GM12878 (cell line): ENCODE data around the gene DENND1B.

Experiments
- BACH1 ChIP-seq: fragments of 450-650 bp; IDR thresholded peaks from 2 replicates; pipeline ENCODE4 v1.6.1; 2017; ENCODE audit warnings: mild to moderate bottlenecking, borderline replicate concordance
- BHLHE40 ChIP-seq, 2 experiments: fragments of 450-650 bp in 1 of 2; IDR thresholded peaks; 2 replicates each; pipeline ENCODE4 v1.6.1; 2011 to 2017; ENCODE audit warnings: low read depth in 2 of 2, borderline replicate concordance in 1 of 2, improper control_type of control experiment in 1 of 2, low read length in 1 of 2, mild to moderate bottlenecking in 1 of 2
- CTCF ChIP-seq, 3 experiments: IDR thresholded peaks in 2 of 3; conservative IDR thresholded peaks in 1 of 3; 2 replicates each; pipeline ENCODE4 v1.5.1; 2011; ENCODE audit warnings: low read depth in 3 of 3, low read length in 3 of 3, mild to moderate bottlenecking in 3 of 3, control low read depth in 2 of 3, moderate library complexity in 2 of 3, inconsistent platforms in 1 of 3, mixed read lengths in 1 of 3; ENCODE audit not compliant: control insufficient read depth in 2 of 3, insufficient read depth in 1 of 3; ENCODE audit errors: extremely low read depth in 1 of 3
- EP300 ChIP-seq, 2 experiments: fragments of 150-350 bp in 1 of 2; IDR thresholded peaks; 2 replicates each; pipeline ENCODE4 v1.6.1; 2011 to 2012; ENCODE audit warnings: low read depth in 2 of 2, low read length in 2 of 2, borderline replicate concordance in 1 of 2, improper control_type of control experiment in 1 of 2, inconsistent platforms in 1 of 2; ENCODE audit not compliant: control insufficient read depth in 1 of 2
- JUND ChIP-seq: IDR thresholded peaks from 2 replicates; pipeline ENCODE4 v1.6.1; 2012; ENCODE audit warnings: low read depth, mild to moderate bottlenecking, low read length, improper control_type of control experiment, moderate library complexity
- POLR2AphosphoS5 ChIP-seq: IDR thresholded peaks from 2 replicates; pipeline ENCODE4 v1.6.1; 2011; ENCODE audit warnings: mild to moderate bottlenecking, low read length, inconsistent platforms
- RAD21 ChIP-seq: IDR thresholded peaks from 2 replicates; pipeline ENCODE4 v1.6.1; 2011; ENCODE audit warnings: mild to moderate bottlenecking, low read depth, low read length, moderate library complexity; ENCODE audit not compliant: insufficient read depth
- SMAD1 ChIP-seq: fragments of 450-650 bp; IDR thresholded peaks from 2 replicates; pipeline ENCODE4 v1.6.1; 2018; ENCODE audit warnings: mild to moderate bottlenecking, low read depth; ENCODE audit not compliant: partially characterized antibody
- SP1 ChIP-seq: IDR thresholded peaks from one replicate; pipeline ENCODE4 v1.6.1; 2011; ENCODE audit warnings: low read depth, low read length
- TCF12 ChIP-seq: IDR thresholded peaks from 2 replicates; pipeline ENCODE4 v1.6.1; 2011; ENCODE audit warnings: low read depth, mild to moderate bottlenecking, low read length
- ZBTB33 ChIP-seq: fragments of 450-650 bp; IDR thresholded peaks from 2 replicates; pipeline ENCODE4 v1.6.1; 2017; ENCODE audit warnings: mild to moderate bottlenecking
- ZNF687 ChIP-seq: fragments of 450-650 bp; IDR thresholded peaks from 2 replicates; pipeline ENCODE4 v1.6.1; 2017; ENCODE audit warnings: mild to moderate bottlenecking, moderate library complexity

GRCh38 chr1:197559244-197559643 lies 216.0 kb downstream of the DENND1B start:
- TF ChIP-seq EP300 (IDR thresholded peaks at IDR 0.05; ENCODE audit: borderline replicate concordance in 1 of 2, control insufficient read depth in 1 of 2, low read depth in 2 of 2, low read length in 2 of 2): no peak
- TF ChIP-seq CTCF (IDR thresholded peaks at IDR 0.05 in 2 of 3, conservative IDR thresholded peaks at IDR 0.05 in 1 of 3; ENCODE audit: control insufficient read depth in 2 of 3, extremely low read depth in 1 of 3, insufficient read depth in 1 of 3, low read depth in 3 of 3, low read length in 3 of 3): no peak
- TF ChIP-seq ZNF687: no peak
- TF ChIP-seq RAD21: no peak
- TF ChIP-seq SP1: no peak
- no peak for TF ChIP-seq BACH1
- TF ChIP-seq ZBTB33: no peak
- TF ChIP-seq JUND: no peak
- TF ChIP-seq BHLHE40 (IDR thresholded peaks at IDR 0.05; ENCODE audit: borderline replicate concordance in 1 of 2, low read depth in 2 of 2, low read length in 1 of 2): no peak
- TF ChIP-seq TCF12: no peak
- no peak for TF ChIP-seq SMAD1
- TF ChIP-seq POLR2AphosphoS5: no peak
